ENCODE results near the gene NLN.

NLN gene

DNA sequence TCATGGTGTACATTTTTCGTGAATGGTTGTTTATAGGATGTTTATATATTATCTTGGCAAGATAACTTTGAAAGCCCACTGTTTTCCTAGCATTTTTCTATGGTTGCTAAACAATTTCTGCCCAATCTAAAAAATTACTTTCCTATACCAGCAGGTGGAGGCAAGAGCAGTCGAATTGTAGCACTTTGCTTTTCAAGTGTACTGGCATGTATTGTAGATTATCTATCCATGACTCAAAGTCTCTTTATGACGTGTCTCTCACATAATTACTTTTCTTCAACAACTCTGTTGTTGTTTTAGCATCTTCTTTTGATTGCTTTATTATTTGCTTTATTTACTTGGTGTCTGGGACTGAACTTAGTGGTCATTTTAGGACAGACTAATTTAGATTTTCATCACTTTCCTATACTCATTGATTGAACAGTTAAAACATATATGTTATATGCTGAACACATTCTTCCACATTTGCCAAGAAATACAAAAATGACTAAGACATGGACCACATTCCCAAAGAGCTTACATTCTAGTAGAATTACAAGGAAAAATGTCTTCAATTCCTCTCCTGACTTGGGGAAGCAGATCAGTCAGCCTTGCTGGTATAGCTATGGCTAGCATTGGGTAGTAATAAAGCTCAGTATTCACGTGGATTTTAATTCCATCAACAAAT, 20.7 kb downstream of the NLN start:
- Histone ChIP-seq H3K36me3 (no peaks in the 10 kb centered on the region), H3K4me1 (ENCODE audit: control insufficient read depth in 1 of 2, insufficient read depth in 1 of 2, low read depth in 1 of 2, low read length in 1 of 2) (no peaks in the 10 kb centered on the region), H3K27ac (no peak overlapping the region), H3K4me3 (ENCODE audit: low read depth in 1 of 2, low read length in 1 of 2) (no peak overlapping the region), H3K27me3 (no peaks in the 10 kb centered on the region), H3K9me3 (no peaks in the 10 kb centered on the region)
- TF ChIP-seq, protein P1, sequence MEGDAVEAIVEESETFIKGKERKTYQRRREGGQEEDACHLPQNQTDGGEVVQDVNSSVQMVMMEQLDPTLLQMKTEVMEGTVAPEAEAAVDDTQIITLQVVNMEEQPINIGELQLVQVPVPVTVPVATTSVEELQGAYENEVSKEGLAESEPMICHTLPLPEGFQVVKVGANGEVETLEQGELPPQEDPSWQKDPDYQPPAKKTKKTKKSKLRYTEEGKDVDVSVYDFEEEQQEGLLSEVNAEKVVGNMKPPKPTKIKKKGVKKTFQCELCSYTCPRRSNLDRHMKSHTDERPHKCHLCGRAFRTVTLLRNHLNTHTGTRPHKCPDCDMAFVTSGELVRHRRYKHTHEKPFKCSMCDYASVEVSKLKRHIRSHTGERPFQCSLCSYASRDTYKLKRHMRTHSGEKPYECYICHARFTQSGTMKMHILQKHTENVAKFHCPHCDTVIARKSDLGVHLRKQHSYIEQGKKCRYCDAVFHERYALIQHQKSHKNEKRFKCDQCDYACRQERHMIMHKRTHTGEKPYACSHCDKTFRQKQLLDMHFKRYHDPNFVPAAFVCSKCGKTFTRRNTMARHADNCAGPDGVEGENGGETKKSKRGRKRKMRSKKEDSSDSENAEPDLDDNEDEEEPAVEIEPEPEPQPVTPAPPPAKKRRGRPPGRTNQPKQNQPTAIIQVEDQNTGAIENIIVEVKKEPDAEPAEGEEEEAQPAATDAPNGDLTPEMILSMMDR (IDR thresholded peaks at IDR 0.05) = no peak

DNA sequence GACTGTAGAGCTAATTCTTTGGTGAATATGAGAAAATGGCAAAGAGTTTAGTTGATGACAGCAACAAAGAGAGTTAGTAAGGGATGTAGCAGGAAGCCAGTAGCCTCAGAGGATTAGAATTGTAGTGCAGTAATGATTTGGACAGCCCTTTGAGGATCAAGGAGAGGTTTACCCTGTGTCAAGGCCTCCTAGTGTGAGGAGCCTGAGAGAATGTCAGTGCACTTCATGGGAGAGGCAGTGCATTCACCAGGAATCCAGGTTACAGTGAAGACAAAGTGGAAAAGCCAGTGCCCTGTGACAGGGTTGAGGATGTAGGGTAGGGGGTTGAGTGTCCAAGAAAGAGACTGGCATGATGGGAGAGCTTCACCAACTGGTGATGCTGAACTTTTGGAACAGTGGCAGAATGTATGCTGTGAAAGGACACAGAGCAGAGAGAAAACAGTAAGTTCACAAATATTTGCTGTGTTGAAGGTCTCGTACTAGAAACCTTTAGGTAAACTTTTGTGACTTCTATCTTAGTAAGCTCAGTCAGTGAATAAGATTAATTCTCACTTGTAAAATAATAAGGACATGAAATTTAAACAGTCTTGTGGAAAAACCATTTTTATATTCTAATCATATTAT, 27.3 kb downstream of the NLN start:
- H3K4me1 ChIP-seq (ENCODE audit: control insufficient read depth in 1 of 2, insufficient read depth in 1 of 2, low read depth in 1 of 2, low read length in 1 of 2) = no peaks in the 10 kb centered on the region
- no peaks in the 10 kb centered on the region for H3K36me3 ChIP-seq
- no peaks in the 10 kb centered on the region for H3K9me3 ChIP-seq
- H3K4me3 ChIP-seq (ENCODE audit: low read depth in 1 of 2, low read length in 1 of 2) = no peak overlapping the region
- H3K27me3 ChIP-seq = no peaks in the 10 kb centered on the region
- TF ChIP-seq, protein P1 (IDR thresholded peaks at IDR 0.05) = no peak
- H3K27ac ChIP-seq = no peak overlapping the region

DNA sequence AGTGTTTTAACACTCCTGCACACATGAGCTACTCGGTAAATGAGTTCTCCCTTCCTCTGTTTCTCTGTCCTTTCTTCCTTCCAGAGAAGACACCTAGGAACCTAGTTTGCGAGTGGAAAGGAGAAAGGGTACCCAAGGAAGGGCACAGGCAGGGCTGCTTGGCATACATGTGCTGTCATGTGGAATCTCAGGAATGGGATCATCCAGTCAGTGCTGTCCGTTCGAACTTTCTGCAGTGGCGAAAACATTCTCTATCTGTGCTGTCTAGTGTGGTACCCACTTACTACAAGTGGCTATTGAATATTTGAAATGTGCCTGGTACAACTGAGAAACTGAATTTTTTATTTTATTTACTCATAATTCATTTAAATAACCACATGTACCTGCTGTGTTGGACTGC, 28.0 kb downstream of the NLN start:
- Histone ChIP-seq H3K36me3 (no peaks in the 10 kb centered on the region), H3K4me3 (ENCODE audit: low read depth in 1 of 2, low read length in 1 of 2) (no peak overlapping the region), H3K27me3 (no peaks in the 10 kb centered on the region), H3K9me3 (no peaks in the 10 kb centered on the region), H3K4me1 (ENCODE audit: control insufficient read depth in 1 of 2, insufficient read depth in 1 of 2, low read depth in 1 of 2, low read length in 1 of 2) (no peaks in the 10 kb centered on the region), H3K27ac (no peak overlapping the region)
- TF ChIP-seq, protein P1 (IDR thresholded peaks at IDR 0.05) = no peak

DNA sequence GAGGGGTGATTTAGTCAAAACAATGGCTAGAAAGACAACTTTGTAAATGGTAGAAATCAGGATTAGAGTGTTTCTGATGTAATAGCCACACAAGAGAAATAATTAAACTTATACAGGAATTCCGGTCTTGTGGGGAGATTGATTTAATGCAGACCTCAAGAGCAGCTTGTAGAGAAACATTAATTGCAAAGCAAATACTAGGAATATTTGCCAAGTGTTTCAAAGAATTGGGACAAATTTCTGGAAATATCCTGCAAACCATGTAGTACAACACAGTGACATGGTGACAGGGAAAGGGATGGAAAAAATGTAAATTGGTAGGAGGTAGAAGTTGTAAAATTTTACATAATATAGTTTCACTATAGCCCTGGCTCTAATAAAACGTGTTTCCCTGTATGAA, 28.9 kb downstream of the NLN start:
- no peak overlapping the region for H3K27ac ChIP-seq
- H3K4me1 ChIP-seq (ENCODE audit: control insufficient read depth in 1 of 2, insufficient read depth in 1 of 2, low read depth in 1 of 2, low read length in 1 of 2) = no peaks in the 10 kb centered on the region
- H3K4me3 ChIP-seq (ENCODE audit: low read depth in 1 of 2, low read length in 1 of 2) = no peak overlapping the region
- H3K36me3 ChIP-seq = no peaks in the 10 kb centered on the region
- no peaks in the 10 kb centered on the region for H3K27me3 ChIP-seq
- H3K9me3 ChIP-seq = no peaks in the 10 kb centered on the region
- TF ChIP-seq, protein P1 (IDR thresholded peaks at IDR 0.05) = no peak

DNA sequence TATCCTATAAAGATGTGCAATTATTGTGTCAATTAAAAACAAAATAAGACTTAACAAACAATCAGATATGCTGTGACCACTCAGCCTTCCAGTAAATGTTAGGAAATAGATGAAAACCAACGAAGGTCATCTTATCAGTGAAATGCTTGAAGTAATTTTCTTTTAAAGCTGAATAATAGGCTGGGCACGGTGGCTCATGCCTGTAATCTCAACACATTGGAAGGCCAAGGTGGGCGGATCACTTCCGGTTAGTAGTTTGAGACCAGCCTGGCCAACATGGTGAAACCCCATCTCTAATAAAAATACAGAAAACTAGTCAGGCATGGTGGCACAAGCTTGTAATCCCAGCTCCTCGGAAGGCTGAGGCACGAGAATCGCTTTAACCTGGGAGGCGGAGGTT, 31.2 kb downstream of the NLN start:
- TF ChIP-seq, protein P1 (IDR thresholded peaks at IDR 0.05) = no peak
- Histone ChIP-seq H3K27ac (no peak overlapping the region), H3K27me3 (no peaks in the 10 kb centered on the region), H3K4me1 (ENCODE audit: control insufficient read depth in 1 of 2, insufficient read depth in 1 of 2, low read depth in 1 of 2, low read length in 1 of 2) (no peaks in the 10 kb centered on the region), H3K36me3 (no peaks in the 10 kb centered on the region), H3K9me3 (no peaks in the 10 kb centered on the region), H3K4me3 (ENCODE audit: low read depth in 1 of 2, low read length in 1 of 2) (no peak overlapping the region)

Data from neutrophil (primary cell).